ENCODE data around the gene TBC1D21.
A peak's percentile ranks its signal among the peaks of the same experiment; 100 is the strongest.

TBC1D21 gene

GRCh38 chr15:73867956-73868355 is 5.4 kb upstream of the TBC1D21 start:
- no peaks in the 10 kb centered on the region for H3K9me3 ChIP-seq (ENCODE audit: insufficient read depth, low read depth, low read length)
- no peak for TF ChIP-seq EZH2phosphoT487 (IDR thresholded peaks at IDR 0.05; ENCODE audit: borderline replicate concordance)
- TF ChIP-seq CTCF (conservative IDR thresholded peaks at IDR 0.05; ENCODE audit: low read length): no peak
- H3K4me1 ChIP-seq (ENCODE audit: insufficient read depth, low read length, poor library complexity, severe bottlenecking): no peaks in the 10 kb centered on the region
- H3K36me3 ChIP-seq (ENCODE audit: insufficient read depth, low read length): no peaks in the 10 kb centered on the region
- no peaks in the 10 kb centered on the region for H3F3A ChIP-seq (ENCODE audit: low read depth)
- H3K79me2 ChIP-seq (ENCODE audit: insufficient read depth, low read length): no peaks in the 10 kb centered on the region
- H3K27me3 ChIP-seq (ENCODE audit: insufficient read depth, low read length, poor library complexity, severe bottlenecking): no peaks in the 10 kb centered on the region
- no peak overlapping the region for H3K4me3 ChIP-seq (ENCODE audit: low read length, poor library complexity, severe bottlenecking)
- no peaks in the 10 kb centered on the region for H4K20me1 ChIP-seq (ENCODE audit: insufficient read depth, low read length, poor library complexity, severe bottlenecking)
- no peaks in the 10 kb centered on the region for H3K9me2 ChIP-seq (replicated peaks; ENCODE audit: low read depth, low read length)
- no peak overlapping the region for H3K4me2 ChIP-seq (ENCODE audit: low read depth, low read length, poor library complexity, severe bottlenecking)
- no peak overlapping the region for H3K9ac ChIP-seq (ENCODE audit: low read depth, low read length, poor library complexity, severe bottlenecking)
- no peak overlapping the region for H2AFZ ChIP-seq (ENCODE audit: low read length)

GRCh38 chr15:73869216-73869995 is 4.0 kb upstream of the TBC1D21 start:
- H3K4me1 ChIP-seq (ENCODE audit: insufficient read depth, low read length, poor library complexity, severe bottlenecking): no peaks in the 10 kb centered on the region
- H2AFZ ChIP-seq (ENCODE audit: low read length): no peak overlapping the region
- H3K4me3 ChIP-seq (ENCODE audit: low read length, poor library complexity, severe bottlenecking): no peak overlapping the region
- H3K27me3 ChIP-seq (ENCODE audit: insufficient read depth, low read length, poor library complexity, severe bottlenecking): no peaks in the 10 kb centered on the region
- no peaks in the 10 kb centered on the region for H3K9me2 ChIP-seq (replicated peaks; ENCODE audit: low read depth, low read length)
- no peak overlapping the region for H3K4me2 ChIP-seq (ENCODE audit: low read depth, low read length, poor library complexity, severe bottlenecking)
- H3F3A ChIP-seq (ENCODE audit: low read depth): no peaks in the 10 kb centered on the region
- no peak overlapping the region for H3K9ac ChIP-seq (ENCODE audit: low read depth, low read length, poor library complexity, severe bottlenecking)
- no peaks in the 10 kb centered on the region for H3K79me2 ChIP-seq (ENCODE audit: insufficient read depth, low read length)
- no peaks in the 10 kb centered on the region for H4K20me1 ChIP-seq (ENCODE audit: insufficient read depth, low read length, poor library complexity, severe bottlenecking)
- no peaks in the 10 kb centered on the region for H3K9me3 ChIP-seq (ENCODE audit: insufficient read depth, low read depth, low read length)
- no peak for TF ChIP-seq EZH2phosphoT487 (IDR thresholded peaks at IDR 0.05; ENCODE audit: borderline replicate concordance)
- H3K36me3 ChIP-seq (ENCODE audit: insufficient read depth, low read length): no peaks in the 10 kb centered on the region

GRCh38 chr15:73870700-73871408 is 2.5 kb upstream of the TBC1D21 start:
- H3K36me3 ChIP-seq (ENCODE audit: insufficient read depth, low read length): no peaks in the 10 kb centered on the region
- H3K4me2 ChIP-seq (ENCODE audit: low read depth, low read length, poor library complexity, severe bottlenecking): peak overlapping the region; percentile 5
- no peaks in the 10 kb centered on the region for H3K27me3 ChIP-seq (ENCODE audit: insufficient read depth, low read length, poor library complexity, severe bottlenecking)
- H3K4me3 ChIP-seq (ENCODE audit: low read length, poor library complexity, severe bottlenecking): no peak overlapping the region
- no peak overlapping the region for H3K9ac ChIP-seq (ENCODE audit: low read depth, low read length, poor library complexity, severe bottlenecking)
- no peaks in the 10 kb centered on the region for H3K9me2 ChIP-seq (replicated peaks; ENCODE audit: low read depth, low read length)
- H3F3A ChIP-seq (ENCODE audit: low read depth): no peaks in the 10 kb centered on the region
- no peaks in the 10 kb centered on the region for H3K9me3 ChIP-seq (ENCODE audit: insufficient read depth, low read depth, low read length)
- H2AFZ ChIP-seq (ENCODE audit: low read length): no peak overlapping the region
- H4K20me1 ChIP-seq (ENCODE audit: insufficient read depth, low read length, poor library complexity, severe bottlenecking): no peaks in the 10 kb centered on the region
- no peak for TF ChIP-seq CTCF (conservative IDR thresholded peaks at IDR 0.05; ENCODE audit: low read length)
- TF ChIP-seq EZH2phosphoT487 (IDR thresholded peaks at IDR 0.05; ENCODE audit: borderline replicate concordance): no peak
- H3K4me1 ChIP-seq (ENCODE audit: insufficient read depth, low read length, poor library complexity, severe bottlenecking): no peaks in the 10 kb centered on the region
- no peaks in the 10 kb centered on the region for H3K79me2 ChIP-seq (ENCODE audit: insufficient read depth, low read length)
